Activated CD8-positive, alpha-beta memory T cell treated with anti-CD3 and anti-CD28 coated beads, Interleukin-2, amount 50 U/mL, for 24 hours (primary cell): Measurements from ENCODE around the gene SLC2A13.
"Not testable (repeated sequence)": the region's sequence is repeated elsewhere in the genome, so short reads cannot be mapped to it uniquely, and the experiment has no call there.

Source experiments
- DNase-seq: peaks from one replicate; pipeline ENCODE4 v3.0.0-alpha.2; 2020; ENCODE audit errors: extremely low read depth

SLC2A13 gene

DNA sequence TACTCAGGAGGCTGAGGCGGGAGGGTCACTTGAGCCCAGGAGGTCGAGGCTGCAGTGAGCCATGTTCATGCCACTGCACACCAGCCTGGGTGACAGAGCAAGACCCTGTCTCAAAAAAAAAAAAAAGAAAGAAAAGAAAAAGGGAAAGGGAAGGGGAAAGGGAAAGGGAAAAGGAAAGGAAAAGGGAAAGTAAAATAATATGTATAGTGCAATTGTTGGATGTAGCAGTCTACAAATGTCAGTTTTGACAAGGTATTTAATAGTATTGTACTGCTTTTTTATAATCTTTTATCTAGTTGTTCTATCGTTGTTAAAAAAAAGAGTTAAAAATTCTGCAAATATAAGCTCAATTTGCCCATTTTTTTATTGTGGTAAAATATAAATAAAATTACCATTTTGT lies 67.3 kb downstream of the SLC2A13 start:
- DNase-seq = no peak

- no peak for DNase-seq
Measured at GRCh38 chr12:40034712-40035111, 71.2 kb downstream of the SLC2A13 start.

GRCh38 chr12:40034156-40034555 lies 71.7 kb downstream of the SLC2A13 start:
- no peak for DNase-seq

DNA sequence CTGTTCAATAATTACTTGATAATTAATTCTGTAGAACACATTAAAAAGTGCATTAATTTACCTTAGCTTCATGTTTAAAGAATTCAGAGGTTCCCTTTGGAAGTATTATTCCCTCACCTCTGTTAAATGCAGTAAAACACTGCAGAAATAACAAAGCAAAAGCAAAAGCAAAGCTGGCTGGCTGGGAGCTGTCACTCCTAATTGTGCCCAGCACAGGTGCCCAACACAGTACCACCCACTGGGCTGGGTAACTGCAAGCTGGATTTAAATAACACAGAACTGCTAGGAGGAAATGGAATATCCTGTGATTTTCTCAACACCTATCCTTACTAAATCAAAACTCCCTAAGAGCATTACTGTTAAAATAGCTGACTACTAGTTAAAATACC lies 72.6 kb downstream of the SLC2A13 start:
- no peak for DNase-seq

DNA sequence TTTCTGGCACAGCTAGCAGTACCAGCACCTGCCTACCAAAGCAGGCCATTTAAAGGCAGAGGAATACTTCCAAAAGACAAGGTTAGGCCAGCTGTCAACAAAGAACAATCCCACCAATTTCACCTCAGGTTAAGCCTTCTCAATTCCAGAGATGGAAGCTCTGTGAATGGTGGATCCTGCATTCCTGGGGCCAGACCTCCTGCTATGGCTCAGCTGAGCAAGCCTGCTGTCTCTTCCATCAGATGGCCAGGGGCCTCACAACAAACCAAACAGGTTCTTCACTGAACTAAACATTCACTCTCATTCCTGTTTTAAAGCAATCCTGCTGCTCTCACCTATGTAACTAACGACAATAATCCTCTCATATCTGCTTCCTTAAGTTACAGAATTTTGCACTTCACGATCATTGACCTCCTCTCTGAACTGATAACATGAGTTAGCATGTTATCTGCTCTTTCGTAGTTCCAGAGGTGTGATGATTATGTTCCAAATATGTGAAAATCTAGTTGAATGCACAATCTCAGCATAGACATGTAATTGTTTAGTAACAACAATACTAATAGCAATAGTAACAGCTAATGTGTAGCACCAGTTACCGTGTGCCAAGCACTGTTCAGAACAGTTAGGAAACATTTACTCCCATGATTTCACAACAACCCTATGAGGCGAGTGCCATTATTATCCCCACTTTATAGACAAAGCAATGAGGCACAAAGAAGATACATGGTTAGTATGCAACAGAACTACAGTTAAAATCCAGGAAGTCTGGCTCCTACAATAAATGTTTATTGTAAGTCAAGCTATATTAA lies 73.2 kb downstream of the SLC2A13 start:
- DNase-seq = no peak

DNA sequence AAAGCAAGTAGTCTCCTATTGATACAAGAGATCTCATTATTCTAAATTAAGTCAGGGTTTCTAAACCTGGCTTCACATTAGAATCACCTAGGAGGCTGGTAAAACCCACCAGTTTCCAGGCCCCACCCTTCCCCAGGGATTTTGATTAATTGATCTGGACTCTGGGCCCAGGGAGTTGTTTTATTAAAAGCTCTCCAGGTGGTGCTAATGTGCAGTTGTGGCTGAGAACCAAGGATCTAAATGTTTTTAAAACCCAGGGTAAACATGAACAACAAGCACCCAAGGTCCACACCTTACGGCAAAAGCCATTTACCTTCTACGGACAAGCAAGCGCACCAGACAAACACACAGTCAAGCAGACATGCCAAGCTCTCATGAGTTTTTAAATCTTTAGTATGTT lies 73.9 kb downstream of the SLC2A13 start:
- no peak for DNase-seq

GRCh38 chr12:40030970-40031369 lies 74.9 kb downstream of the SLC2A13 start:
- not testable (repeated sequence) for DNase-seq

DNA sequence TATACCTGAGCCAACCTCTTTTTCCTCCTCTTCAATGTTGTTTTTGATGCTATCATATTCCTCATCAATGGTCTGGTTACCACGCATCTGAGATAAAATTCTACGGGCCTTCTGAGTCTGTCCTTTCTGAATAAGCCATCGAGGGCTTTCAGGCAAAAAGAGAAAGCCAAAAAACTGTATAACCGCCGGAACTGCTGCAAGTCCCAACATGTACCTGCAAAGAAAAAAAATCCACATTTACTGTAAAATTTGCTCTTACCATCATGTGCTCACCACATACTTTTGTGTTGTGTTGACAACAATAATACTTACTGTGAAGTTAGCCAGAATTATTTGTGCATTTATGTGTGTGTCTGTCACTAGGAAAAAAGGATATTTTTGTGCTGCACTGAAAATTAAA lies 77.6 kb downstream of the SLC2A13 start:
- no peak for DNase-seq

GRCh38 chr12:40022850-40023249 lies 83.0 kb downstream of the SLC2A13 start:
- no peak for DNase-seq

GRCh38 chr12:40020261-40020691 lies 85.6 kb downstream of the SLC2A13 start:
- DNase-seq = no peak

DNA sequence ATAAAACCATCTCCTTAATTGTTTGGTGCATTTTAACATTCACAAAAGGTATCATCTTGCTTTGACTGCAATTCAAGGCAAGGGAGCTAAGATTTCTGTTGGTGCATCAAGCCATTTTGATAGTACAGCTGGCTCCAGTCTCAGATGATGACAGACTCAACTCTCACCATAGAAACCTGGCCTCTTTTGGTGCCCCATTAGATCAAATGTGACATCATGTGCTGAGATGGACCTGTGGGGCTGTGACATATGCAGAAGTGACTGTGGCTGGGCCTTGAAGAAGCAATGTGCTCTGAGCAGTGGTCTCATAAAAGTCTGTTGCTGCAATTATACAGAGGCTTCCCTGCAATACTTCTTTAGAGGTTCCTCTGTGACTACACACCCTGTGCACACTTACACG lies 88.4 kb downstream of the SLC2A13 start:
- no peak for DNase-seq

- no peak for DNase-seq
Measured at GRCh38 chr12:40016980-40017379, 88.9 kb downstream of the SLC2A13 start.

GRCh38 chr12:40015881-40016280 lies 90.0 kb downstream of the SLC2A13 start:
- no peak for DNase-seq

DNA sequence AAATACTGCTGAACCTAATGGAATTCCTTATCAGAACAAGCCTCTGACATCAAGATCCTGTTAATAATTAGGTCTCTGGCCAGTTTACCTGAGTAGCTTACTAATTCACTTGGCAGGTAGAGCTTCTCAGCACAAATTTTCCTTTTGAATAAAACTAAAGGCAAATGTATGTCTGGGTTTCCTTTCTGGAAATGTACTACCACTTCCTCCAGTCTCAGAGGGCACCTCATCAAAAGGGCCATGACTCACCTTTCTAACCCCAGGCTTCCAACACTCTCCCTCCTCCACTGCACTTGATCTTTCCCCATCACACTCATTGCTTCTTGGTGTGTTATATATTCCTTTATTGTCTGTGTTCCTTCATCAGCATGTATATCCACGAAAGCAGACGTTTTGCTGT lies 90.5 kb downstream of the SLC2A13 start:
- DNase-seq = no peak

DNA sequence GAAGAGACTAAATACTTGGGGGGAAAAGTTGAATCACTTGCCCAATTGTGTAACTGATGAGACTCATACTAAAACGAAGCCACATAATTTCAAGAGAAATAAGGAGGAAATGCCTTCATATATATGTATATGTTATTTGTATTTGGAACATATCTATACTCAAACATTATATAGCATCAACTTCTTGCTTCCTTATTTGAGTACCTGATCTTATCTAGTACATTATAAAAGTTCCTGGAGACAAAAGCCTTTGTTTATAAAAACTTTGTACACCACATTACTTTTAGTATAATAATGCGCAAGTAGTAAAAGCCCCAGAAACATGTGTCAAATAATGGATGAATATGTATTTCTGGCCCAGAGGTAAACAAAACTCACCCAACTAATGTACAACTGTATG lies 92.0 kb downstream of the SLC2A13 start:
- DNase-seq = no peak

DNA sequence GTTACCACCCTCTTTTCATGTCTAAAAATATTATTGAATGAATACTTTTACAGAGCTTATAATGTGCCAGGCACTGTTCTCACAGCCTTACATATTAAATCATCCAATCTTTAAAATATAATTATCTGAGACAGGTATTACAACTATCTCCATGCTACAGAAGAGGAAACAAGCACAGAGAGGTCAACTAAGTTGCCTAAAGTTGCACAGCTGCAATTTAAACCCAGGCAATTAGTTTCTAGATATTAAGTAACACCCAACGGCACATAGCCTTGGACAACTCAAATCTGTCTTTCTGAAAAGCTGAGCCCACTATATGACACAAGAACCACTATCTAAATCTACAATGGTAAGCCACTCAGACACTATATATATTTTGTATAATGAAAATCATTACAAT lies 92.6 kb downstream of the SLC2A13 start:
- no peak for DNase-seq

- DNase-seq = no peak
Measured at GRCh38 chr12:40012711-40013110, 93.2 kb downstream of the SLC2A13 start.

DNA sequence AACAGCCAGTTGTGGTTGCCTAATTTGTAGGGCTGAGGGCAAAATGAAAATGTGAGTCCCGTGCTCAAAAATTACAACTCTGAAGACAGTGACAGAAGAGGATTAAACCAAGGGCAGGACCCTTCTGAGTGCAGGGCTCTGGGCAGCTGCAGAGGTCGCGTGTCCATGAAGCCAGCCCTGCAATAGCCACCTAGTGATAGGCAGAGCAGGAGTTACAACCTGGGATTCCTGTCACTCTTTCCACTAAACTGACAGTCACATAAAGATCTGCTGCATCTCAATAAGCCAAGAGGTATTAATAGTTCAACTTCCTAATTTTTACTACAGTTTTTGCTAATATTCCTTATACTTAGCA lies 94.1 kb downstream of the SLC2A13 start:
- DNase-seq = no peak

DNA sequence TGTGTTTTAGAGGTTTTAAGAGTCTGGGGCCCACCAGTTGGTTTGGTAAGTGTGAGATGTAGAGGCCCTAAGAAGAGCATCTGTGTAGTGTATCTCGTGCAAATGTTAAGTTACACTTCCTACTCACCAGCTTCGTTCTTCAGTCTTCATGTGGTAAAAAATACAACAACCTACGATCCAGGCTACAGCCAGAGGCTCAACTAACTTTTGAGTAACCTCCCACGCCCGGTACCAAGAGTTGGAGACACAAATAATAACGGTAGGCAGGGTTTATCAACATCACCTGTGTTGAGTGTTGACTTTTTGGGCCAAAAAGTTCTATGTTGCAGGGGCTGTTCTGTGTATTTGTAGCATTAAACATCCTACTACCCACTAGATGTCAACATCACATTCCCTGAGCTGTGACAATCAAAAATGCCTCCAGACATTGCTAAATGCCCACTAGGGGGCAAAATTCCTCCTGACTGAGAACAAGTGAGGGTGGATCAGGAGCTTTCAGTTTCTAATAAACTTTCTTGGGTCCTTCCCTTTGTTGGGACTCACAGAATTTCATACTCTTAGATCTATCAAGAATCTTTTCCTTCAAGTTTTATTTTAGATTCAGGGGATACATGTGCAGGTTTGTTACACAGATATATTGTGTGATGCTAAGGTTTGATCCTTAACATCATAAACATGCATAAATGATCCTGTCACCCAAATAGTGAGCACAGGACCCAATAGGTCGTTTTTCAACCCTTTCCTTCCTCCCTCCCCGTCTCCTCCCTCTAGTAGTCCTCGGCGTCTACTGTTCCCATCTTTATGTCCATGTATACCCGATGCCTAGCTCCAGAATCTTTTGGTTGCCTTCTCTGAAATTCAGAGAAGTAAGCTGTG lies 94.7 kb downstream of the SLC2A13 start:
- peak; percentile 31 for DNase-seq

DNA sequence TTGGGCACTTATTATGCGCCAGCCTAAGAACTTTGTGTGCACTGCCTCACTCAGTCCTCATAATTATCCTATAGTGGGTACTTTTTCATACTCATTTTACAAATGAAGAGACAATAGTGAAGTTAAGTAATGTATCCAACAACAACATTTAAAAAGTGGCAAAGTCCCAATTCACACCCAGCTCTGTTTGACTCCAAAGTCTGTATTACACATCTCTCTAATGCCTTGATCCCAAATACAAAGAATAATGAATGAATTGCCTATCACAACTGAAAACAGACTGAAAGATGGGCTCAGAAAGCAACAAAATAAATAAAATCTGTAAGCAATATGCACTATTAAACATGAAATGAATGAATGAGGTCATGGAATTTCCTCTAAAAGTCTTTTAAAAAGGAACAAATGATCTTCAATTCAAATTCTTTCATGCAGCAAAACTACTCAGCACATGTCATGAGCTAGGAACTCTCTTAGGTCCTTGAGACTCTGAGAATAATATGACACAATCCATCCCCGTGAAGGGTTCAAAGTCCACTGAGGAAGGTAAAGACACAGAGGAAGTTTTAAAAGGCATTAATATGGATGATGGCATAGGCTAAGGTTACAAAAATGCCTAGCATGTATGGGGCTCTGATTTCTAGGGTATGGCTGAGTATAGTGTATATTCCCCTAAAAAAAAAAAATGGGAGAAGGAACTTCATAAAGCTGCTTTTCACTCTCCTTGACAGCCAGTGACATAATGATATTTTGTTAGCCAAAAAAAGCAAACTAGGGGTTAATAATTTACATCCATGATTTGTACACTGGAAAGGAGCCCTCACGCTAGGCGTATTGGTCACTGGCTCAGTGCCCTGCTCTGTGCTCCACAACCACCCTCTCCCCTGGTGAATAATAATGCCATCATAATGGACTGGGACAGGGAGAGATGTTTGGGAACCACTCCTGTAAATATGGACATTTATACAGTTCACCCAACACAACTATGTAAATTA lies 103.4 kb downstream of the SLC2A13 start:
- DNase-seq = no peak

GRCh38 chr12:40001406-40001805 lies 104.5 kb downstream of the SLC2A13 start:
- DNase-seq = no peak

- no peak for DNase-seq
Measured at GRCh38 chr12:40000884-40001283, 105.0 kb downstream of the SLC2A13 start.
